Suprapubic skin (tissue), 3 donors: Measurements from ENCODE around the gene PDGFB.
"Not testable (repeated sequence)": the region's sequence is repeated elsewhere in the genome, so short reads cannot be mapped to it uniquely, and the experiment has no call there.

Experiments
- CTCF ChIP-seq, 2 donors: fragments of 200-600 bp in 1 of 2; fragments of 450-650 bp in 1 of 2; sonication (generic) in 1 of 2; IDR thresholded peaks; one replicate each; pipeline ENCODE4 v1.5.1; 2016 to 2019; ENCODE audit warnings: antibody characterized with exemption in 2 of 2, mild to moderate bottlenecking in 1 of 2, moderate library complexity in 1 of 2
- EP300 ChIP-seq: sonication (generic); formaldehyde crosslinking; IDR thresholded peaks from one replicate; pipeline ENCODE4 v1.6.1; 2017; ENCODE audit warnings: antibody characterized with exemption
- POLR2A ChIP-seq, 2 donors: fragments of 450-650 bp; IDR thresholded peaks; one replicate each; pipeline ENCODE4 v1.6.1; 2017; ENCODE audit warnings: antibody characterized with exemption in 2 of 2, mild to moderate bottlenecking in 2 of 2, moderate library complexity in 2 of 2

GRCh38 chr22:39218432-39218831 lies 26.4 kb downstream of the PDGFB start:
- TF ChIP-seq CTCF (IDR thresholded peaks at IDR 0.05); POLR2A (IDR thresholded peaks at IDR 0.05); EP300: not testable (repeated sequence)
